GM23338 (cell line): ENCODE results near the gene COL18A1. TPM values are rescaled to one million over a fixed set of nuclear protein-coding genes. Genes with fewer than 3 reads are reported as not detected.

Experiments
- ATAC-seq: fragments of 200-7000 bp; cut with Tn5 transposase; 3 replicates; pipeline ENCODE4 v1.9.1; 2020
- DNase-seq: peaks from one replicate; pipeline ENCODE4 v3.0.0-alpha.2; 2015; ENCODE audit warnings: low spot score
- H2AFZ ChIP-seq: fragments of 200-600 bp; sonication (generic); 2 replicates; pipeline ENCODE4 v1.8.0; 2016; ENCODE audit warnings: antibody characterized with exemption, mild to moderate bottlenecking, moderate library complexity
- H3F3A ChIP-seq: fragments of 200-600 bp; sonication (generic); replicated peaks from 2 replicates; pipeline ENCODE4 v1.8.0; 2017; ENCODE audit warnings: antibody characterized with exemption, mixed run types, low read depth
- H3K27ac ChIP-seq: fragments of 200-600 bp; sonication (generic); 2 replicates; pipeline ENCODE4 v1.6.1; 2016; ENCODE audit warnings: low read depth
- H3K27me3 ChIP-seq: fragments of 200-600 bp; sonication (generic); 2 replicates; pipeline ENCODE4 v1.8.0; 2016; ENCODE audit warnings: mild to moderate bottlenecking, mixed run types, moderate library complexity; ENCODE audit not compliant: insufficient read depth
- H3K36me3 ChIP-seq: fragments of 200-600 bp; sonication (generic); 2 replicates; pipeline ENCODE4 v1.8.0; 2016; ENCODE audit warnings: mild to moderate bottlenecking; ENCODE audit not compliant: insufficient read depth
- H3K4me1 ChIP-seq: fragments of 200-600 bp; sonication (generic); 2 replicates; pipeline ENCODE4 v1.8.0; 2016; ENCODE audit warnings: mild to moderate bottlenecking, moderate library complexity; ENCODE audit not compliant: insufficient read depth
- H3K4me2 ChIP-seq: fragments of 200-600 bp; sonication (generic); 2 replicates; pipeline ENCODE4 v1.7.1; 2017; ENCODE audit warnings: mixed run types
- H3K4me3 ChIP-seq: fragments of 200-600 bp; sonication (generic); 2 replicates; pipeline ENCODE4 v1.6.1; 2016; ENCODE audit warnings: mixed run types
- H3K79me2 ChIP-seq: fragments of 200-600 bp; sonication (generic); replicated peaks from 2 replicates; pipeline ENCODE4 v1.8.0; 2017; ENCODE audit warnings: mild to moderate bottlenecking; ENCODE audit not compliant: insufficient read depth
- H3K9me2 ChIP-seq: fragments of 200-600 bp; sonication (generic); 2 replicates; pipeline ENCODE4 v1.8.0; 2017; ENCODE audit not compliant: insufficient read depth
- H4K20me1 ChIP-seq: fragments of 200-600 bp; sonication (generic); replicated peaks from 2 replicates; pipeline ENCODE4 v1.8.0; 2017; ENCODE audit warnings: mild to moderate bottlenecking; ENCODE audit not compliant: insufficient read depth
- H3K27ac Mint-ChIP-seq: 2 replicates; pipeline ENCODE4 v1.8.0; 2020; ENCODE audit warnings: inconsistent platforms, mild to moderate bottlenecking, moderate library complexity, mixed read lengths
- H3K27me3 Mint-ChIP-seq: 3 replicates; pipeline ENCODE4 v1.8.0; 2022; ENCODE audit warnings: low read depth, mild to moderate bottlenecking, moderate library complexity, mixed read lengths, inconsistent platforms; ENCODE audit not compliant: insufficient read depth, poor library complexity
- H3K36me3 Mint-ChIP-seq: 3 replicates; pipeline ENCODE4 v1.8.0; 2021; ENCODE audit warnings: low read depth, mild to moderate bottlenecking, inconsistent platforms, moderate library complexity, mixed read lengths
- H3K4me1 Mint-ChIP-seq: 3 replicates; pipeline ENCODE4 v1.8.0; 2020; ENCODE audit warnings: mild to moderate bottlenecking, inconsistent platforms, mixed read lengths
- H3K4me3 Mint-ChIP-seq: 3 replicates; pipeline ENCODE4 v1.8.0; 2021; ENCODE audit warnings: moderate library complexity, mild to moderate bottlenecking, inconsistent platforms, mixed read lengths
- H3K9me3 Mint-ChIP-seq: 3 replicates; pipeline ENCODE4 v1.8.0; 2020; ENCODE audit warnings: moderate library complexity, mild to moderate bottlenecking, inconsistent platforms, mixed read lengths
- CREB1 ChIP-seq: fragments of 250-450 bp; sonication (Bioruptor Pico); IDR thresholded peaks from 2 replicates; pipeline ENCODE4 v1.5.0; 2020; ENCODE audit warnings: low read depth, mild to moderate bottlenecking, moderate library complexity
- EZH2 ChIP-seq: fragments of 200-600 bp; sonication (generic); IDR thresholded peaks from one replicate; pipeline ENCODE4 v1.8.0; 2017; ENCODE audit warnings: antibody characterized with exemption, mild to moderate bottlenecking, low read depth; ENCODE audit not compliant: unreplicated experiment
- EZH2phosphoT487 ChIP-seq: fragments of 200-600 bp; sonication (generic); IDR thresholded peaks from one replicate; pipeline ENCODE4 v1.8.1; 2018; ENCODE audit warnings: antibody characterized with exemption; ENCODE audit not compliant: unreplicated experiment
- JUNB ChIP-seq: IDR thresholded peaks from one replicate; pipeline ENCODE4 v1.6.1; 2016; ENCODE audit warnings: antibody characterized with exemption; ENCODE audit not compliant: unreplicated experiment
- NANOG ChIP-seq: IDR thresholded peaks from 2 replicates; pipeline ENCODE4 v1.6.1; 2016; ENCODE audit warnings: antibody characterized with exemption, borderline replicate concordance
- POLR2AphosphoS5 ChIP-seq: IDR thresholded peaks from 2 replicates; pipeline ENCODE4 v1.6.1; 2016; ENCODE audit warnings: antibody characterized with exemption, low read depth
- STAT1 ChIP-seq: IDR thresholded peaks from one replicate; pipeline ENCODE4 v1.6.1; 2016; ENCODE audit warnings: antibody characterized with exemption; ENCODE audit not compliant: unreplicated experiment
- ZNF114 ChIP-seq: fragments of 250-450 bp; sonication (Bioruptor Pico); IDR thresholded peaks from 2 replicates; pipeline ENCODE4 v1.5.0; 2020; ENCODE audit warnings: mild to moderate bottlenecking, moderate library complexity
- ZNF331 ChIP-seq: fragments of 250-450 bp; sonication (Bioruptor Pico); IDR thresholded peaks from 2 replicates; pipeline ENCODE4 v1.5.0; 2020; ENCODE audit warnings: low read depth, mild to moderate bottlenecking, moderate library complexity
- polyA plus RNA-seq: library from polyadenylated mRNA; unstranded; fragments of >200 nt; fragmentation: Nextera tagmentation; extraction: Ambion mirVana; gene quantifications from 2 replicates; pipeline ENCODE4 v1.2.1, GENCODE V29; 2016
- total RNA-seq: library from RNA; depleted of rRNA; stranded (reverse); fragments of >200 nt; shearing (Covaris generic); gene quantifications from 2 replicates; pipeline ENCODE4 v1.2.3, GENCODE V29; 2014
- TF ChIP-seq, protein P1 (sequence below): IDR thresholded peaks from one replicate; pipeline ENCODE4 v1.6.1; 2018; ENCODE audit warnings: antibody characterized with exemption; ENCODE audit not compliant: unreplicated experiment
- TF ChIP-seq, protein P2 (sequence below): fragments of 250-450 bp; sonication (Bioruptor Pico); IDR thresholded peaks from 2 replicates; pipeline ENCODE4 v1.5.0; 2020; ENCODE audit warnings: mild to moderate bottlenecking, moderate library complexity
- TF ChIP-seq, protein P3 (sequence below): IDR thresholded peaks from 2 replicates; pipeline ENCODE4 v1.6.1; 2016; ENCODE audit warnings: antibody characterized with exemption
- TF ChIP-seq, protein P4 (sequence below), 2 experiments: fragments of 200-600 bp in 1 of 2; sonication (generic) in 1 of 2; conservative IDR thresholded peaks; 2 replicates each; pipeline versions ENCODE4 v1.5.1 to v1.6.1; 2016 to 2017; ENCODE audit warnings: antibody characterized with exemption in 2 of 2, low read depth in 2 of 2, mild to moderate bottlenecking in 2 of 2, moderate library complexity in 1 of 2

Gene COL18A1
- total and polyA plus RNA-seq, 2 experiments from 2014 or later = 38.4 to 430 TPM

DNA sequence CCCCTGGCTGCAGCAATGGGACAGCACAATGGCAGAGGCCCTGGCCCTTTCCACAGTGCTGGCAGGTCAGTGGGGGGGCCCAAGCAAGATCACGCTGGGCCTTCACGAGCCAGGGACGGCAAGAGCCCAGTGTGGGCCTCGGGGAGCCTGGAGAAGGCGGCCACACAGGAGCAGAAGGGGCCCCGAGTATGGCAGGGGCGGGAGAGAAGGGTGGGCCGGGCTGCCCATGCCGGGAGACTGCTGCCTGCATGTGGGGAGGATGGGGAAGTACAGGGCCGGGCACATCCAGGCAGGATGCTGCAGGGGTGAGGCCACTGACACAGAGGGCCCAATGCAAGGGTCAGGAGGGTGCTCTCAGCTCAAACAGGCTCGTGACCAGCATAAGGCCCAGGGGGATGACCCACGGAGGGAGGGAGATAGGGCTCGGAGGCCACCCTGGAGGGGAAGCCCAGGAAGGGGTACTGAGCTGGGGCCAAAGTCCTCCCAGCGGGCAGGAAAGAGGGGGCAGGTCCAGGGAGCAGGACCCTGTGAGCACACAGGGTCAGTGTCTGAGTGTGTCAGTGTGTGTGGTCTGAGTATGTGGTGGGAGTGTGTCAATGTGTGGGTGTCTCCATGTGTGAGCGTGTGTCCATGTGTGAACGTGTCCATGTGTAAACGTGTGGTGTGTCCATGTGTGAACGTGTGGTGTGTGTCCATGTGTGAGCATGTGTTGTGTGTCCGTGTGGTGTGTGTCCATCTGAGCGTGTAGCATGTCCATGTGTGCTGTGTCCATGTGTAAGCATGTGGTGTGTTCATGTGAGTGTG is 124.2 kb downstream of the COL18A1 start:
- 0 out of 3 replicates have a peak, but pooled peaks cover 2% of the 10 kb centered on the region for H3K4me1 Mint-ChIP-seq

More for the DNA sequence above, 124.2 kb downstream of the COL18A1 start:
- Mint-ChIP-seq H3K27ac (no peak overlapping the region), H3K36me3 (peaks cover 26% of the 10 kb centered on the region), H3K9me3 (no peaks in the 10 kb centered on the region), H3K4me3 (no peak overlapping the region), H3K27me3 (peaks cover 11% of the 10 kb centered on the region)
- DNase-seq (no peak), ATAC-seq (no peak)
- Histone ChIP-seq H3K4me3 (no peak overlapping the region), H3K27me3 (no peaks in the 10 kb centered on the region), H3K27ac (no peak overlapping the region), H4K20me1 (0 out of 2 replicates have a peak, but pooled peaks cover 3% of the 10 kb centered on the region), H3K79me2 (no peaks in the 10 kb centered on the region), H2AFZ (no peak overlapping the region), H3K9me2 (no peaks in the 10 kb centered on the region), H3F3A (0 out of 2 replicates have a peak, but pooled peaks cover 2% of the 10 kb centered on the region), H3K4me2 (no peak overlapping the region), H3K36me3 (no peaks in the 10 kb centered on the region), H3K4me1 (no peaks in the 10 kb centered on the region)
- TF ChIP-seq ZNF331 (CRISPR knock-in tag) (no peak), JUNB (no peak), EZH2phosphoT487 (no peak), POLR2AphosphoS5 (no peak), STAT1 (no peak), NANOG (no peak), CREB1 (CRISPR knock-in tag) (no peak), EZH2 (no peak), ZNF114 (CRISPR knock-in tag) (no peak)
- TF ChIP-seq, protein P1, sequence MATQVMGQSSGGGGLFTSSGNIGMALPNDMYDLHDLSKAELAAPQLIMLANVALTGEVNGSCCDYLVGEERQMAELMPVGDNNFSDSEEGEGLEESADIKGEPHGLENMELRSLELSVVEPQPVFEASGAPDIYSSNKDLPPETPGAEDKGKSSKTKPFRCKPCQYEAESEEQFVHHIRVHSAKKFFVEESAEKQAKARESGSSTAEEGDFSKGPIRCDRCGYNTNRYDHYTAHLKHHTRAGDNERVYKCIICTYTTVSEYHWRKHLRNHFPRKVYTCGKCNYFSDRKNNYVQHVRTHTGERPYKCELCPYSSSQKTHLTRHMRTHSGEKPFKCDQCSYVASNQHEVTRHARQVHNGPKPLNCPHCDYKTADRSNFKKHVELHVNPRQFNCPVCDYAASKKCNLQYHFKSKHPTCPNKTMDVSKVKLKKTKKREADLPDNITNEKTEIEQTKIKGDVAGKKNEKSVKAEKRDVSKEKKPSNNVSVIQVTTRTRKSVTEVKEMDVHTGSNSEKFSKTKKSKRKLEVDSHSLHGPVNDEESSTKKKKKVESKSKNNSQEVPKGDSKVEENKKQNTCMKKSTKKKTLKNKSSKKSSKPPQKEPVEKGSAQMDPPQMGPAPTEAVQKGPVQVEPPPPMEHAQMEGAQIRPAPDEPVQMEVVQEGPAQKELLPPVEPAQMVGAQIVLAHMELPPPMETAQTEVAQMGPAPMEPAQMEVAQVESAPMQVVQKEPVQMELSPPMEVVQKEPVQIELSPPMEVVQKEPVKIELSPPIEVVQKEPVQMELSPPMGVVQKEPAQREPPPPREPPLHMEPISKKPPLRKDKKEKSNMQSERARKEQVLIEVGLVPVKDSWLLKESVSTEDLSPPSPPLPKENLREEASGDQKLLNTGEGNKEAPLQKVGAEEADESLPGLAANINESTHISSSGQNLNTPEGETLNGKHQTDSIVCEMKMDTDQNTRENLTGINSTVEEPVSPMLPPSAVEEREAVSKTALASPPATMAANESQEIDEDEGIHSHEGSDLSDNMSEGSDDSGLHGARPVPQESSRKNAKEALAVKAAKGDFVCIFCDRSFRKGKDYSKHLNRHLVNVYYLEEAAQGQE = no peak
- TF ChIP-seq, protein P2, sequence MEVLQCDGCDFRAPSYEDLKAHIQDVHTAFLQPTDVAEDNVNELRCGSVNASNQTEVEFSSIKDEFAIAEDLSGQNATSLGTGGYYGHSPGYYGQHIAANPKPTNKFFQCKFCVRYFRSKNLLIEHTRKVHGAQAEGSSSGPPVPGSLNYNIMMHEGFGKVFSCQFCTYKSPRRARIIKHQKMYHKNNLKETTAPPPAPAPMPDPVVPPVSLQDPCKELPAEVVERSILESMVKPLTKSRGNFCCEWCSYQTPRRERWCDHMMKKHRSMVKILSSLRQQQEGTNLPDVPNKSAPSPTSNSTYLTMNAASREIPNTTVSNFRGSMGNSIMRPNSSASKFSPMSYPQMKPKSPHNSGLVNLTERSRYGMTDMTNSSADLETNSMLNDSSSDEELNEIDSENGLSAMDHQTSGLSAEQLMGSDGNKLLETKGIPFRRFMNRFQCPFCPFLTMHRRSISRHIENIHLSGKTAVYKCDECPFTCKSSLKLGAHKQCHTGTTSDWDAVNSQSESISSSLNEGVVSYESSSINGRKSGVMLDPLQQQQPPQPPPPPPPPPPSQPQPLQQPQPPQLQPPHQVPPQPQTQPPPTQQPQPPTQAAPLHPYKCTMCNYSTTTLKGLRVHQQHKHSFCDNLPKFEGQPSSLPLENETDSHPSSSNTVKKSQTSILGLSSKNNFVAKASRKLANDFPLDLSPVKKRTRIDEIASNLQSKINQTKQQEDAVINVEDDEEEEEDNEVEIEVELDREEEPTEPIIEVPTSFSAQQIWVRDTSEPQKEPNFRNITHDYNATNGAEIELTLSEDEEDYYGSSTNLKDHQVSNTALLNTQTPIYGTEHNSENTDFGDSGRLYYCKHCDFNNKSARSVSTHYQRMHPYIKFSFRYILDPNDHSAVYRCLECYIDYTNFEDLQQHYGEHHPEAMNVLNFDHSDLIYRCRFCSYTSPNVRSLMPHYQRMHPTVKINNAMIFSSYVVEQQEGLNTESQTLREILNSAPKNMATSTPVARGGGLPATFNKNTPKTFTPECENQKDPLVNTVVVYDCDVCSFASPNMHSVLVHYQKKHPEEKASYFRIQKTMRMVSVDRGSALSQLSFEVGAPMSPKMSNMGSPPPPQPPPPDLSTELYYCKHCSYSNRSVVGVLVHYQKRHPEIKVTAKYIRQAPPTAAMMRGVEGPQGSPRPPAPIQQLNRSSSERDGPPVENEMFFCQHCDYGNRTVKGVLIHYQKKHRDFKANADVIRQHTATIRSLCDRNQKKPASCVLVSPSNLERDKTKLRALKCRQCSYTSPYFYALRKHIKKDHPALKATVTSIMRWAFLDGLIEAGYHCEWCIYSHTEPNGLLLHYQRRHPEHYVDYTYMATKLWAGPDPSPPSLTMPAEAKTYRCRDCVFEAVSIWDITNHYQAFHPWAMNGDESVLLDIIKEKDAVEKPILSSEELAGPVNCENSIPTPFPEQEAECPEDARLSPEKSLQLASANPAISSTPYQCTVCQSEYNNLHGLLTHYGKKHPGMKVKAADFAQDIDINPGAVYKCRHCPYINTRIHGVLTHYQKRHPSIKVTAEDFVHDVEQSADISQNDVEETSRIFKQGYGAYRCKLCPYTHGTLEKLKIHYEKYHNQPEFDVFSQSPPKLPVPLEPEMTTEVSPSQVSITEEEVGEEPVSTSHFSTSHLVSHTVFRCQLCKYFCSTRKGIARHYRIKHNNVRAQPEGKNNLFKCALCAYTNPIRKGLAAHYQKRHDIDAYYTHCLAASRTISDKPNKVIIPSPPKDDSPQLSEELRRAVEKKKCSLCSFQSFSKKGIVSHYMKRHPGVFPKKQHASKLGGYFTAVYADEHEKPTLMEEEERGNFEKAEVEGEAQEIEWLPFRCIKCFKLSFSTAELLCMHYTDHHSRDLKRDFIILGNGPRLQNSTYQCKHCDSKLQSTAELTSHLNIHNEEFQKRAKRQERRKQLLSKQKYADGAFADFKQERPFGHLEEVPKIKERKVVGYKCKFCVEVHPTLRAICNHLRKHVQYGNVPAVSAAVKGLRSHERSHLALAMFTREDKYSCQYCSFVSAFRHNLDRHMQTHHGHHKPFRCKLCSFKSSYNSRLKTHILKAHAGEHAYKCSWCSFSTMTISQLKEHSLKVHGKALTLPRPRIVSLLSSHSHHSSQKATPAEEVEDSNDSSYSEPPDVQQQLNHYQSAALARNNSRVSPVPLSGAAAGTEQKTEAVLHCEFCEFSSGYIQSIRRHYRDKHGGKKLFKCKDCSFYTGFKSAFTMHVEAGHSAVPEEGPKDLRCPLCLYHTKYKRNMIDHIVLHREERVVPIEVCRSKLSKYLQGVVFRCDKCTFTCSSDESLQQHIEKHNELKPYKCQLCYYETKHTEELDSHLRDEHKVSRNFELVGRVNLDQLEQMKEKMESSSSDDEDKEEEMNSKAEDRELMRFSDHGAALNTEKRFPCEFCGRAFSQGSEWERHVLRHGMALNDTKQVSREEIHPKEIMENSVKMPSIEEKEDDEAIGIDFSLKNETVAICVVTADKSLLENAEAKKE (CRISPR knock-in tag) = no peak
- TF ChIP-seq, protein P3, sequence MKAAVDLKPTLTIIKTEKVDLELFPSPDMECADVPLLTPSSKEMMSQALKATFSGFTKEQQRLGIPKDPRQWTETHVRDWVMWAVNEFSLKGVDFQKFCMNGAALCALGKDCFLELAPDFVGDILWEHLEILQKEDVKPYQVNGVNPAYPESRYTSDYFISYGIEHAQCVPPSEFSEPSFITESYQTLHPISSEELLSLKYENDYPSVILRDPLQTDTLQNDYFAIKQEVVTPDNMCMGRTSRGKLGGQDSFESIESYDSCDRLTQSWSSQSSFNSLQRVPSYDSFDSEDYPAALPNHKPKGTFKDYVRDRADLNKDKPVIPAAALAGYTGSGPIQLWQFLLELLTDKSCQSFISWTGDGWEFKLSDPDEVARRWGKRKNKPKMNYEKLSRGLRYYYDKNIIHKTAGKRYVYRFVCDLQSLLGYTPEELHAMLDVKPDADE = no peak
- TF ChIP-seq, protein P4, sequence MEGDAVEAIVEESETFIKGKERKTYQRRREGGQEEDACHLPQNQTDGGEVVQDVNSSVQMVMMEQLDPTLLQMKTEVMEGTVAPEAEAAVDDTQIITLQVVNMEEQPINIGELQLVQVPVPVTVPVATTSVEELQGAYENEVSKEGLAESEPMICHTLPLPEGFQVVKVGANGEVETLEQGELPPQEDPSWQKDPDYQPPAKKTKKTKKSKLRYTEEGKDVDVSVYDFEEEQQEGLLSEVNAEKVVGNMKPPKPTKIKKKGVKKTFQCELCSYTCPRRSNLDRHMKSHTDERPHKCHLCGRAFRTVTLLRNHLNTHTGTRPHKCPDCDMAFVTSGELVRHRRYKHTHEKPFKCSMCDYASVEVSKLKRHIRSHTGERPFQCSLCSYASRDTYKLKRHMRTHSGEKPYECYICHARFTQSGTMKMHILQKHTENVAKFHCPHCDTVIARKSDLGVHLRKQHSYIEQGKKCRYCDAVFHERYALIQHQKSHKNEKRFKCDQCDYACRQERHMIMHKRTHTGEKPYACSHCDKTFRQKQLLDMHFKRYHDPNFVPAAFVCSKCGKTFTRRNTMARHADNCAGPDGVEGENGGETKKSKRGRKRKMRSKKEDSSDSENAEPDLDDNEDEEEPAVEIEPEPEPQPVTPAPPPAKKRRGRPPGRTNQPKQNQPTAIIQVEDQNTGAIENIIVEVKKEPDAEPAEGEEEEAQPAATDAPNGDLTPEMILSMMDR (conservative IDR thresholded peaks at IDR 0.05; ENCODE audit: low read depth in 2 of 2) = no peak
